Endothelial cell of umbilical vein (primary cell): ENCODE data around the gene HECW1. TPM values are rescaled to one million over a fixed set of nuclear protein-coding genes. Genes with fewer than 3 reads are reported as not detected.

Source experiments
- BruUV-seq: library from RNA; stranded (reverse); fragments of 400-500 nt; replicated peaks from 2 replicates; lab custom pipeline; 2021; lab: Mats Ljungman, UMichigan
- CTCF ChIA-PET: fragments of 300-600, 350-600 bp; sonication (Branson Sonifier 250); formaldehyde crosslinking; loops from one replicate; lab custom pipeline; 2021; ENCODE audit warnings: antibody characterized with exemption, inconsistent platforms; lab: Charles Lee
- POLR2A ChIA-PET: fragments of 300-600, 350-600 bp; sonication (Branson Sonifier 250); formaldehyde crosslinking; loops from one replicate; lab custom pipeline; 2021; ENCODE audit warnings: antibody characterized with exemption, inconsistent platforms; lab: Charles Lee
- DNase-seq: peaks from one replicate; pipeline ENCODE4 v3.0.0-alpha.2; 2011; ENCODE audit warnings: low read depth, low spot score
- FAIRE-seq: peaks from 2 replicates; lab custom pipeline; 2011; peaks lifted over from hg19 to GRCh38; lab: Jason Lieb, UNC
- H2AFZ ChIP-seq: 2 replicates; pipeline ENCODE4 v1.6.0; 2012; ENCODE audit warnings: low read depth, low read length, control low read depth, inconsistent platforms
- H3K27ac ChIP-seq: 2 replicates; pipeline ENCODE4 v1.5.1; 2011; ENCODE audit warnings: low read depth, mild to moderate bottlenecking, control low read depth, low read length, moderate library complexity; ENCODE audit not compliant: insufficient read depth
- H3K27me3 ChIP-seq, 2 experiments: 2 replicates each; pipeline versions ENCODE4 v1.6.0 to v1.6.1; 2011; ENCODE audit warnings: low read length in 2 of 2, mixed read lengths in 1 of 2; ENCODE audit not compliant: control insufficient read depth in 2 of 2, insufficient read depth in 2 of 2
- H3K36me3 ChIP-seq, 2 experiments: 2 replicates in 1 of 2; 3 replicates in 1 of 2; pipeline ENCODE4 v1.5.1; 2011; ENCODE audit warnings: low read length in 2 of 2, mild to moderate bottlenecking in 1 of 2, moderate library complexity in 1 of 2; ENCODE audit not compliant: control insufficient read depth in 2 of 2, insufficient read depth in 2 of 2; ENCODE audit errors: extremely low read depth in 1 of 2
- H3K4me1 ChIP-seq: 3 replicates; pipeline ENCODE4 v1.5.1; 2011; ENCODE audit warnings: mild to moderate bottlenecking, low read length; ENCODE audit not compliant: control insufficient read depth, insufficient read depth; ENCODE audit errors: extremely low read depth
- H3K4me2 ChIP-seq: 2 replicates; pipeline ENCODE4 v1.6.1; 2011; ENCODE audit warnings: low read length, control low read depth, mixed read lengths; ENCODE audit not compliant: insufficient read depth
- H3K4me3 ChIP-seq, 3 experiments: fragments of 200-600 bp in 1 of 3; sonication (generic), shearing (Covaris generic) in 1 of 3; replicated peaks in 1 of 3; 2 replicates each; pipeline ENCODE4 v1.5.1; 2011 to 2016; ENCODE audit warnings: control low read depth in 3 of 3, low read length in 3 of 3, mild to moderate bottlenecking in 2 of 3, inconsistent platforms in 1 of 3, low read depth in 1 of 3, moderate library complexity in 1 of 3; ENCODE audit not compliant: insufficient read depth in 1 of 3
- H3K79me2 ChIP-seq: 2 replicates; pipeline ENCODE4 v1.6.0; 2012; ENCODE audit warnings: low read length, inconsistent platforms; ENCODE audit not compliant: control insufficient read depth, insufficient read depth
- H3K9ac ChIP-seq: replicated peaks from 2 replicates; pipeline ENCODE3; 2011; ENCODE audit warnings: low read length, control low read depth; ENCODE audit not compliant: insufficient read depth; ENCODE audit errors: extremely low read depth
- H3K9me1 ChIP-seq: replicated peaks from 3 replicates; pipeline ENCODE4 v1.6.0; 2011; ENCODE audit warnings: mild to moderate bottlenecking, low read length; ENCODE audit not compliant: control insufficient read depth, insufficient read depth; ENCODE audit errors: extremely low read depth
- H3K9me3 ChIP-seq: replicated peaks from 2 replicates; pipeline ENCODE4 v1.5.1; 2012; ENCODE audit warnings: low read length, inconsistent platforms; ENCODE audit not compliant: control insufficient read depth, insufficient read depth
- H4K20me1 ChIP-seq: replicated peaks from 2 replicates; pipeline ENCODE3; 2011; ENCODE audit warnings: mild to moderate bottlenecking, low read length; ENCODE audit not compliant: control insufficient read depth, insufficient read depth; ENCODE audit errors: extremely low read depth
- EZH2 ChIP-seq: IDR thresholded peaks from 2 replicates; pipeline ENCODE4 v1.6.1; 2012; ENCODE audit warnings: borderline replicate concordance, low read depth, mild to moderate bottlenecking, moderate library complexity, low read length, inconsistent platforms; ENCODE audit not compliant: severe bottlenecking
- FOS ChIP-seq: IDR thresholded peaks from 2 replicates; pipeline ENCODE4 v1.6.1; 2011; ENCODE audit warnings: mild to moderate bottlenecking, low read length, moderate library complexity, borderline replicate concordance; ENCODE audit not compliant: insufficient read depth
- GATA2 ChIP-seq: IDR thresholded peaks from 2 replicates; pipeline ENCODE4 v1.7.0; 2011; ENCODE audit warnings: low read depth, mild to moderate bottlenecking, moderate library complexity, mixed read lengths, low read length; ENCODE audit not compliant: insufficient read length, insufficient read depth
- JUN ChIP-seq: IDR thresholded peaks from 2 replicates; pipeline ENCODE4 v1.6.1; 2011; ENCODE audit warnings: borderline replicate concordance, low read depth; ENCODE audit not compliant: insufficient read length, insufficient read depth
- MAX ChIP-seq: IDR thresholded peaks from 2 replicates; pipeline ENCODE4 v1.6.1; 2011; ENCODE audit not compliant: insufficient read depth, insufficient read length
- POLR2AphosphoS5 ChIP-seq: IDR thresholded peaks from 2 replicates; pipeline ENCODE4 v1.6.1; 2012; ENCODE audit warnings: low read depth, mild to moderate bottlenecking, control low read depth, low read length, moderate library complexity; ENCODE audit not compliant: insufficient read depth
- dilution Hi-C: fragments of 300-500 bp; cut with MboI; formaldehyde crosslinking; loops from one replicate; pipeline ENCODE4 v1.15.0; 2019; ENCODE audit warnings: low sequenced_read_pairs; ENCODE audit not compliant: extremely low pct_ligation_motif_present
- intact Hi-C: fragments of 100-400 bp; cut with micrococcal nuclease; formaldehyde crosslinking; loops from one replicate; pipeline ENCODE4 v1.10.0; 2022
- polyA plus RNA-seq, 4 experiments: library from polyadenylated mRNA; depleted of rRNA in 3 of 4; stranded (reverse) in 3 of 4; unstranded in 1 of 4; fragments of >200 nt; gene quantifications; 2 replicates each; pipeline versions ENCODE4 v1.2.1 to v1.2.3, GENCODE V29; 2011 to 2012; ENCODE audit warnings: missing spikeins in 1 of 4
- total RNA-seq: library from RNA; stranded (reverse); gene quantifications from 2 replicates; pipeline ENCODE4 v1.2.3, GENCODE V29; 2021

The HECW1 gene
- total and polyA plus RNA-seq, 2 donors (not counting 3 experiments of a cell fraction or from before 2014, with no cell fraction given): not detected

DNA sequence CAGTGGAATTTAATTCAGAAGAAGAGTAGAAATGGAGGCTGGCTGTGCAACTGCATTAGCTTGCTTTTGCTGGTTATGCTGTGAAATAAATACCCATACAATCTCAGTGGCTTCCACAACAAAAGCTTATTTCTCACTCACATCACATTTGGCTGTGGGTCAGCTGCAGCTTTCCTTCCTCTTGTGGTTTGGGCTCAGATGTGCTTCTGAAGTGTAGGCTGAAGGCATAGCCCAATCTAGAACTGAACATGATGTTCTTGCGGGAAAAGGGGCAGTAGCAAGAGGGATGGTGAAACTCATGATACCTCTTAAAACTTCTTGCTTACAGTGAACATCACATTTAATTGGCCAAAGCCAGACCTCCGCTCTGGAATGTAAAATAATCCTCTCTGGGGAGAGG, 119.9 kb downstream of the HECW1 start:
- Histone ChIP-seq H3K79me2 (no peaks in the 10 kb centered on the region), H3K4me2 (no peak overlapping the region), H3K9me1 (no peaks in the 10 kb centered on the region), H3K27ac (no peak overlapping the region), H3K4me3 (no peak overlapping the region), H3K27me3 (no peaks in the 10 kb centered on the region), H2AFZ (no peak overlapping the region), H3K4me1 (no peaks in the 10 kb centered on the region), H3K36me3 (no peaks in the 10 kb centered on the region), H4K20me1 (peaks cover 2% of the 10 kb centered on the region), H3K9me3 (no peaks in the 10 kb centered on the region), H3K9ac (no peak overlapping the region)
- TF ChIP-seq JUN: no peak
- DNase-seq (no peak), FAIRE-seq (no peak)
- intact Hi-C loops: no loop called here
- dilution Hi-C loops: no loop called here
- ChIA-PET CTCF (interaction anchor here (0.6 to 0.7 kb wide), 3 partner anchors 21 to 1950 kb away, joined by 3 to 4 read pairs (median 3); no protein-coding TSS in a partner anchor), POLR2A (no interaction called here)
- BruUV-seq: no TSS peak

- ChIA-PET POLR2A (no interaction called here), CTCF (interaction anchor here (0.7 to 1.4 kb wide), 3 partner anchors 12 to 293 kb away, joined by 3 read pairs; no protein-coding TSS in a partner anchor)
- intact Hi-C loops (no loop called here), dilution Hi-C loops (no loop called here)
- Histone ChIP-seq H3K4me3 (no peak overlapping the region), H3K4me1 (no peaks in the 10 kb centered on the region), H3K79me2 (no peaks in the 10 kb centered on the region), H3K9me3 (no peaks in the 10 kb centered on the region), H4K20me1 (no peaks in the 10 kb centered on the region), H3K27me3 (no peaks in the 10 kb centered on the region), H2AFZ (no peak overlapping the region), H3K27ac (no peak overlapping the region), H3K9me1 (no peaks in the 10 kb centered on the region), H3K9ac (no peak overlapping the region), H3K36me3 (no peaks in the 10 kb centered on the region), H3K4me2 (no peak overlapping the region)
- no TSS peak for BruUV-seq
- DNase-seq (no peak), FAIRE-seq (no peak)
- no peak for TF ChIP-seq MAX
- TF ChIP-seq EZH2: no peak
- no peak for TF ChIP-seq FOS
- TF ChIP-seq JUN: no peak
- no peak for TF ChIP-seq POLR2AphosphoS5
- no peak for TF ChIP-seq GATA2
Observed at GRCh38 chr7:43234073-43234472, 121.6 kb downstream of the HECW1 start.
